ENCODE measurements around the gene PRR33.

- no peak for TF ChIP-seq CTCF (IDR thresholded peaks at IDR 0.05)
- TF ChIP-seq POLR2A (IDR thresholded peaks at IDR 0.05), result no peak
Measured at GRCh38 chr11:1881442-1882264, 10.0 kb downstream of the PRR33 start.

Measured in right lobe of liver (tissue), 4 donors.